Neural cell (in vitro differentiated cells): ENCODE data around the gene CLIC3.

Experiments
- EP300 ChIP-seq: fragments of 450-650 bp; conservative IDR thresholded peaks from 2 replicates; pipeline ENCODE4 v1.6.1; 2014; ENCODE audit warnings: antibody characterized with exemption, mild to moderate bottlenecking, moderate library complexity; ENCODE audit not compliant: poor library complexity, severe bottlenecking
- EZH2 ChIP-seq: fragments of 200-600, 300-800 bp; shearing (Covaris generic), sonication (generic); IDR thresholded peaks from 2 replicates; pipeline ENCODE4 v1.6.1; 2014; ENCODE audit warnings: antibody characterized with exemption, low read length, borderline replicate concordance, mild to moderate bottlenecking; ENCODE audit not compliant: insufficient read depth, poor library complexity, severe bottlenecking
- POLR2AphosphoS5 ChIP-seq: IDR thresholded peaks from 2 replicates; pipeline ENCODE4 v1.6.1; 2012
- TAF1 ChIP-seq: IDR thresholded peaks from 2 replicates; pipeline ENCODE4 v1.6.1; 2012; ENCODE audit warnings: low read depth
- TF ChIP-seq, protein P1 (sequence below): fragments of 450-650 bp; IDR thresholded peaks from 2 replicates; pipeline ENCODE4 v1.5.1; 2014; ENCODE audit warnings: antibody characterized with exemption, mild to moderate bottlenecking, moderate library complexity; ENCODE audit not compliant: poor library complexity, severe bottlenecking
- TF ChIP-seq, protein P2 (sequence below): IDR thresholded peaks from 2 replicates; pipeline ENCODE4 v1.6.1; 2012; ENCODE audit warnings: borderline replicate concordance

DNA sequence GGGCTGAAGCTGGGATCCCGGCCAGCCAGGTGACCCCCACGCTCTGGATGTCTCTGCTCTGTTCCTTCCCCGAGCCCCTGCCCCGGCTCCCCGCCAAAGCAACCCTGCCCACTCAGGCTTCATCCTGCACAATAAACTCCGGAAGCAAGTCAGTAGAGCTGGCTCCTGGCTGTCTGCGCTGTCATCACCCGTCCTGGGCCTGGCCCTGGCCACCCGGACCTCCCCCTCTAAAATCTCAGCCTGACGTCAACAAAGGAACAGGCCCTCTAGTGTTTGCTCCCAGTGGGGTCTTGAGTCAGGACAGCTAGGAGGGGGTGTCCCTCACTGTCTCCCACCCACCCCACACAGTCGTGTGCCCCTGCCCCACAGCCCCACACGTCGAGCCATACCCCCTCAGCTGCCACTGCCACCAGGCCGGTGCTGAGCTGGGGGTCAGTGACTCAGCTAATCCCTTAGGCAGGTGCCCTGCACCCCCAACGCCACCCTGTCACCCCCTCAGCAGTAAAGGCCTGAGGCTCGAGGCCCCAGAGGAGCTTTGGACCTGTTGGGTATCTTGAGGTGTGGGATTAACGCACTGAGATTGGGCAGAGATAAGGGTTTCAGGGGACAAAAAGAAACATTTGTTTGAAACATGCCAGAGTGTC lies 14.7 kb downstream of the CLIC3 start:
- no peak for TF ChIP-seq TAF1
- TF ChIP-seq, protein P1, sequence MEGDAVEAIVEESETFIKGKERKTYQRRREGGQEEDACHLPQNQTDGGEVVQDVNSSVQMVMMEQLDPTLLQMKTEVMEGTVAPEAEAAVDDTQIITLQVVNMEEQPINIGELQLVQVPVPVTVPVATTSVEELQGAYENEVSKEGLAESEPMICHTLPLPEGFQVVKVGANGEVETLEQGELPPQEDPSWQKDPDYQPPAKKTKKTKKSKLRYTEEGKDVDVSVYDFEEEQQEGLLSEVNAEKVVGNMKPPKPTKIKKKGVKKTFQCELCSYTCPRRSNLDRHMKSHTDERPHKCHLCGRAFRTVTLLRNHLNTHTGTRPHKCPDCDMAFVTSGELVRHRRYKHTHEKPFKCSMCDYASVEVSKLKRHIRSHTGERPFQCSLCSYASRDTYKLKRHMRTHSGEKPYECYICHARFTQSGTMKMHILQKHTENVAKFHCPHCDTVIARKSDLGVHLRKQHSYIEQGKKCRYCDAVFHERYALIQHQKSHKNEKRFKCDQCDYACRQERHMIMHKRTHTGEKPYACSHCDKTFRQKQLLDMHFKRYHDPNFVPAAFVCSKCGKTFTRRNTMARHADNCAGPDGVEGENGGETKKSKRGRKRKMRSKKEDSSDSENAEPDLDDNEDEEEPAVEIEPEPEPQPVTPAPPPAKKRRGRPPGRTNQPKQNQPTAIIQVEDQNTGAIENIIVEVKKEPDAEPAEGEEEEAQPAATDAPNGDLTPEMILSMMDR: no peak
- TF ChIP-seq, protein P2, sequence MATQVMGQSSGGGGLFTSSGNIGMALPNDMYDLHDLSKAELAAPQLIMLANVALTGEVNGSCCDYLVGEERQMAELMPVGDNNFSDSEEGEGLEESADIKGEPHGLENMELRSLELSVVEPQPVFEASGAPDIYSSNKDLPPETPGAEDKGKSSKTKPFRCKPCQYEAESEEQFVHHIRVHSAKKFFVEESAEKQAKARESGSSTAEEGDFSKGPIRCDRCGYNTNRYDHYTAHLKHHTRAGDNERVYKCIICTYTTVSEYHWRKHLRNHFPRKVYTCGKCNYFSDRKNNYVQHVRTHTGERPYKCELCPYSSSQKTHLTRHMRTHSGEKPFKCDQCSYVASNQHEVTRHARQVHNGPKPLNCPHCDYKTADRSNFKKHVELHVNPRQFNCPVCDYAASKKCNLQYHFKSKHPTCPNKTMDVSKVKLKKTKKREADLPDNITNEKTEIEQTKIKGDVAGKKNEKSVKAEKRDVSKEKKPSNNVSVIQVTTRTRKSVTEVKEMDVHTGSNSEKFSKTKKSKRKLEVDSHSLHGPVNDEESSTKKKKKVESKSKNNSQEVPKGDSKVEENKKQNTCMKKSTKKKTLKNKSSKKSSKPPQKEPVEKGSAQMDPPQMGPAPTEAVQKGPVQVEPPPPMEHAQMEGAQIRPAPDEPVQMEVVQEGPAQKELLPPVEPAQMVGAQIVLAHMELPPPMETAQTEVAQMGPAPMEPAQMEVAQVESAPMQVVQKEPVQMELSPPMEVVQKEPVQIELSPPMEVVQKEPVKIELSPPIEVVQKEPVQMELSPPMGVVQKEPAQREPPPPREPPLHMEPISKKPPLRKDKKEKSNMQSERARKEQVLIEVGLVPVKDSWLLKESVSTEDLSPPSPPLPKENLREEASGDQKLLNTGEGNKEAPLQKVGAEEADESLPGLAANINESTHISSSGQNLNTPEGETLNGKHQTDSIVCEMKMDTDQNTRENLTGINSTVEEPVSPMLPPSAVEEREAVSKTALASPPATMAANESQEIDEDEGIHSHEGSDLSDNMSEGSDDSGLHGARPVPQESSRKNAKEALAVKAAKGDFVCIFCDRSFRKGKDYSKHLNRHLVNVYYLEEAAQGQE: no peak
- no peak for TF ChIP-seq EZH2
- no peak for TF ChIP-seq EP300
- no peak for TF ChIP-seq POLR2AphosphoS5
